Activated B cell treated with CpG ODN at 0.5 μM for 24 hours (primary cell): ENCODE results near the gene S100A3. TPM values are rescaled to one million over a fixed set of nuclear protein-coding genes. Genes with fewer than 3 reads are reported as not detected.

Experiments
- ATAC-seq: fragments of 200-7000 bp; cut with Tn5 transposase; one replicate; pipeline ENCODE4 v1.10.0; 2021; ENCODE audit warnings: low read depth, mild to moderate bottlenecking, moderate library complexity
- CTCF ChIA-PET: fragments of 350-600 bp; sonication (Branson Sonifier 250); formaldehyde crosslinking; loops from one replicate; lab custom pipeline; 2021; ENCODE audit warnings: antibody characterized with exemption; lab: Charles Lee
- POLR2A ChIA-PET: fragments of 350-600 bp; sonication (Branson Sonifier 250); formaldehyde crosslinking; loops from one replicate; lab custom pipeline; 2021; ENCODE audit warnings: antibody characterized with exemption; lab: Charles Lee
- DNase-seq: peaks from one replicate; pipeline ENCODE4 v3.0.0; 2022
- H3K27ac Mint-ChIP-seq: one replicate; pipeline ENCODE4 v1.8.0; 2020; ENCODE audit warnings: mixed read lengths
- H3K27me3 Mint-ChIP-seq: one replicate; pipeline ENCODE4 v1.8.0; 2021; ENCODE audit warnings: mixed read lengths
- H3K36me3 Mint-ChIP-seq: one replicate; pipeline ENCODE4 v1.8.0; 2021; ENCODE audit warnings: low read depth, mixed read lengths
- H3K4me1 Mint-ChIP-seq: one replicate; pipeline ENCODE4 v1.8.0; 2021; ENCODE audit warnings: mixed read lengths
- H3K4me3 Mint-ChIP-seq: one replicate; pipeline ENCODE4 v1.8.0; 2020; ENCODE audit warnings: mild to moderate bottlenecking, mixed read lengths
- H3K9me3 Mint-ChIP-seq: one replicate; pipeline ENCODE4 v1.8.0; 2020; ENCODE audit warnings: mixed read lengths
- intact Hi-C: fragments of 100-400 bp; cut with micrococcal nuclease; formaldehyde crosslinking; loops from one replicate; pipeline ENCODE4 v1.15.1; 2024
- total RNA-seq: library from RNA; stranded (reverse); gene quantifications from 2 replicates; pipeline ENCODE4 v1.2.3, GENCODE V29; 2022
- TF ChIP-seq, protein P1 (sequence below): fragments of 200-600 bp; IDR thresholded peaks from one replicate; pipeline ENCODE4 v1.8.0; 2022; ENCODE audit warnings: antibody characterized with exemption, mild to moderate bottlenecking

S100A3 gene
- total RNA-seq, 1 donor from 2014 or later = not detected

DNA sequence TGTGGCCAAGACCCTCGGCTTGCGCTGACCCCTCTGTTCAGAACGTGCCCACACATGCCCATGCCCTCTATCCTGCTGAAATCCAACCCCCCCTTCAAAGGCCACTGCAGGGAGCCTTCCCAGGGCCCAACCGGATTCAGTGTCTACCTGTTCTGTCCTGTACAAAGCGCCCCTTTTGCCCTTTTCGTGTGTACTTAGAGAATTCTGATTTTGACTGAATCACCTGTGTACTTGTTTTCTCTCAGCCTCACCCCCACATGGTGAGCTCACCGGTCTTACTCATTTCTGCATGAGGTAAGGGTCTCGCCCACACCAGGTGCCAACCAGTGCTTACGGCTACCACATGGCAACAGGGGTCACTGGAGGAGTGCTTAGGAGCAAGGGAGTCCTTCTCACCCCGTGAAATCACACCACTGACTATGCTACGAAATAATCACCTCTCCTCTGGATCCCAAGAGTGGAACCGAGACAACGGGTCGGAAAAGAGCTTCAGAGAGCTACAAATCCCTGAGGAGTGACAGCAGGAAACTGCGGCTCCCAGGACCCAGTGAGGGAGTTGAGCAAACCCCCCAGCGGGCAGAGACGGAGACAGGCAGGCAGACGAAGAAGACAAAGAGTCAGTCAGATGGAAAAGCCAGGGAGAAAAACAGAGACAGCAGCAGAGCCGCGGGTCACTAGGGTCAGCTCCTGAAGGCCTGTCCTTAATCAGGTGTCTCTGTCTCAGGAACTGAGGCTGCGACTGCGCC lies 18.7 kb upstream of the S100A3 start:
- Mint-ChIP-seq H3K36me3 (no peaks in the 10 kb centered on the region), H3K27ac (peak overlapping the region; percentile 59), H3K27me3 (peaks cover 6% of the 10 kb centered on the region), H3K4me3 (no peak overlapping the region), H3K4me1 (peaks cover 42% of the 10 kb centered on the region), H3K9me3 (no peaks in the 10 kb centered on the region)
- POLR2A ChIA-PET = interaction anchor here (0.9 to 3.9 kb wide), 5 partner anchors 23 to 67 kb away, joined by 4 to 44 read pairs (median 10); partner anchors contain the start of genes CHTOP, S100A4 and S100A6
- TF ChIP-seq, protein P1, sequence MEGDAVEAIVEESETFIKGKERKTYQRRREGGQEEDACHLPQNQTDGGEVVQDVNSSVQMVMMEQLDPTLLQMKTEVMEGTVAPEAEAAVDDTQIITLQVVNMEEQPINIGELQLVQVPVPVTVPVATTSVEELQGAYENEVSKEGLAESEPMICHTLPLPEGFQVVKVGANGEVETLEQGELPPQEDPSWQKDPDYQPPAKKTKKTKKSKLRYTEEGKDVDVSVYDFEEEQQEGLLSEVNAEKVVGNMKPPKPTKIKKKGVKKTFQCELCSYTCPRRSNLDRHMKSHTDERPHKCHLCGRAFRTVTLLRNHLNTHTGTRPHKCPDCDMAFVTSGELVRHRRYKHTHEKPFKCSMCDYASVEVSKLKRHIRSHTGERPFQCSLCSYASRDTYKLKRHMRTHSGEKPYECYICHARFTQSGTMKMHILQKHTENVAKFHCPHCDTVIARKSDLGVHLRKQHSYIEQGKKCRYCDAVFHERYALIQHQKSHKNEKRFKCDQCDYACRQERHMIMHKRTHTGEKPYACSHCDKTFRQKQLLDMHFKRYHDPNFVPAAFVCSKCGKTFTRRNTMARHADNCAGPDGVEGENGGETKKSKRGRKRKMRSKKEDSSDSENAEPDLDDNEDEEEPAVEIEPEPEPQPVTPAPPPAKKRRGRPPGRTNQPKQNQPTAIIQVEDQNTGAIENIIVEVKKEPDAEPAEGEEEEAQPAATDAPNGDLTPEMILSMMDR = no peak
- CTCF ChIA-PET = interaction anchor here (0.8 to 6.3 kb wide), 19 partner anchors 17 to 217 kb away, joined by 3 to 119 read pairs (median 4); partner anchors contain the start of genes CHTOP, S100A4, S100A5 and S100A6
- DNase-seq = no peak
- intact Hi-C loops = loop anchor here (1.0 kb wide), 6 partner anchors 34 to 215 kb away; partner anchors contain the start of gene CHTOP
- no peak for ATAC-seq

GRCh38 chr1:153566414-153567371 lies 17.6 kb upstream of the S100A3 start:
- peak; percentile 82 for ATAC-seq
- Mint-ChIP-seq H3K36me3 (no peaks in the 10 kb centered on the region), H3K4me3 (peak overlapping the region; percentile 70), H3K27ac (peak overlapping the region; percentile 99), H3K4me1 (peaks cover 36% of the 10 kb centered on the region), H3K9me3 (no peaks in the 10 kb centered on the region), H3K27me3 (peaks cover 6% of the 10 kb centered on the region)
- intact Hi-C loops = loop anchor here (1.0 kb wide), 2 partner anchors 21 to 30 kb away; partner anchors contain the start of gene S100A4
- CTCF ChIA-PET = interaction anchor here (0.7 to 2.4 kb wide), 7 partner anchors 22 to 214 kb away, joined by 3 to 22 read pairs (median 7); partner anchors contain the start of gene S100A6
- peak; percentile 71 for DNase-seq
- TF ChIP-seq, protein P1 = no peak
- POLR2A ChIA-PET = interaction anchor here (0.6 to 4.3 kb wide), 21 partner anchors 9 to 423 kb away, joined by 3 to 115 read pairs (median 5); partner anchors contain the start of genes CHTOP, ILF2, INTS3 and JTB

GRCh38 chr1:153565529-153566374 lies 16.7 kb upstream of the S100A3 start, which contains the start of gene S100A2:
Gene S100A2 (minus strand): TSS chr1:153565844. CDS start chr1:153563877, 1,967 bp downstream.
- ChIA-PET CTCF (interaction anchor here (0.7 to 2.4 kb wide), 7 partner anchors 21 to 213 kb away, joined by 3 to 22 read pairs (median 7); partner anchors contain the start of gene S100A6), POLR2A (interaction anchor here (0.6 to 4.3 kb wide), 22 partner anchors 8 to 618 kb away, joined by 3 to 115 read pairs (median 6); partner anchors contain the start of genes CHTOP, ILF2, INTS3 and JTB)
- Mint-ChIP-seq H3K9me3 (no peaks in the 10 kb centered on the region), H3K27me3 (peaks cover under 1% of the 10 kb centered on the region), H3K36me3 (no peaks in the 10 kb centered on the region), H3K27ac (peak within 1 kb of the TSS; percentile 99), H3K4me3 (peak within 1 kb of the TSS; percentile 82), H3K4me1 (peaks cover 36% of the 10 kb centered on the region)
- ATAC-seq = peak; percentile 75
- DNase-seq = peak; percentile 43
- TF ChIP-seq, protein P1 = no peak
- intact Hi-C loops = loop anchor here (1.0 kb wide), 2 partner anchors 20 to 29 kb away; partner anchors contain the start of gene S100A4

- H3K4me1 Mint-ChIP-seq = peaks cover 36% of the 10 kb centered on the region
- intact Hi-C loops = no loop called here
- ATAC-seq (no peak), DNase-seq (no peak)
- H3K27ac Mint-ChIP-seq = no peak overlapping the region
- CTCF ChIA-PET = interaction anchor here (1.0 to 1.2 kb wide), 3 partner anchors 8 to 31 kb away, joined by 3 to 4 read pairs (median 3); partner anchors contain the start of gene S100A6
- POLR2A ChIA-PET = interaction anchor here (0.6 to 4.3 kb wide), 4 partner anchors 12 to 109 kb away, joined by 3 to 115 read pairs (median 26); partner anchors contain the start of genes S100A4 and S100A6
- no peaks in the 10 kb centered on the region for H3K27me3 Mint-ChIP-seq
- TF ChIP-seq, protein P1 = no peak
- H3K4me3 Mint-ChIP-seq = no peak overlapping the region
- no peaks in the 10 kb centered on the region for H3K9me3 Mint-ChIP-seq
- no peaks in the 10 kb centered on the region for H3K36me3 Mint-ChIP-seq
Observed at GRCh38 chr1:153563991-153564390, 14.9 kb upstream of the S100A3 start.
